A549 (cell line): ENCODE measurements around the gene ZMYND19. TPM values are rescaled to one million over a fixed set of nuclear protein-coding genes. Genes with fewer than 3 reads are reported as not detected.

Source experiments
- ATAC-seq, 2 experiments: fragments of 200-7000 bp in 1 of 2; fragments of >200 bp in 1 of 2; cut with Nextera tagmentation in 1 of 2; cut with Tn5 transposase in 1 of 2; 3 replicates each; pipeline versions ENCODE4 v1.8.0 to v1.9.1; 2018 to 2020; ENCODE audit warnings: mild to moderate bottlenecking in 1 of 2, moderate library complexity in 1 of 2
- CTCF ChIA-PET: fragments of 300-600 bp; sonication (Branson Sonifier 250); formaldehyde crosslinking; extraction: SDS; loops from one replicate; lab custom pipeline; 2021; ENCODE audit warnings: antibody characterized with exemption, inconsistent platforms; lab: Yijun Ruan, JAX
- POLR2A ChIA-PET: fragments of 350-600 bp; formaldehyde crosslinking; extraction: SDS; loops from one replicate; lab custom pipeline; 2021; ENCODE audit warnings: antibody characterized with exemption, inconsistent platforms; lab: Yijun Ruan, JAX
- DNase-seq, 2 experiments: peaks; one replicate each; pipeline versions ENCODE4 v3.0.0 to v3.0.0-alpha.2; 2011 to 2016; ENCODE audit warnings: low read depth in 1 of 2, low spot score in 1 of 2
- FAIRE-seq: peaks from 2 replicates; lab custom pipeline; 2011; peaks lifted over from hg19 to GRCh38; lab: Jason Lieb, UNC
- H3K27ac ChIP-seq, 2 experiments: fragments of >200 bp; sonication (Bioruptor Twin); formaldehyde crosslinking; 3 replicates each; pipeline ENCODE4 v1.5.1; 2016 to 2017
- H3K4me1 ChIP-seq: fragments of >200 bp; sonication (Bioruptor Twin); formaldehyde crosslinking; 3 replicates; pipeline ENCODE4 v1.6.1; 2016
- H3K4me2 ChIP-seq: fragments of >200 bp; sonication (Bioruptor Twin); formaldehyde crosslinking; 3 replicates; pipeline ENCODE4 v1.6.1; 2016
- H3K4me3 ChIP-seq: fragments of >200 bp; sonication (Bioruptor Twin); formaldehyde crosslinking; 3 replicates; pipeline ENCODE4 v1.5.1; 2016
- H3K9me3 ChIP-seq: fragments of >200 bp; sonication (Bioruptor Twin); formaldehyde crosslinking; 3 replicates; pipeline ENCODE4 v1.6.1; 2016
- BCL3 ChIP-seq: fragments of >200 bp; sonication (Bioruptor Twin); formaldehyde crosslinking; IDR thresholded peaks from 3 replicates; pipeline ENCODE4 v1.6.1; 2016
- CBX2 ChIP-seq: fragments of 200-600 bp; sonication (generic); IDR thresholded peaks from 2 replicates; pipeline ENCODE4 v1.6.1; 2016; ENCODE audit warnings: low read depth, mild to moderate bottlenecking, borderline replicate concordance
- CBX8 ChIP-seq: fragments of 200-600 bp; sonication (generic); IDR thresholded peaks from 2 replicates; pipeline ENCODE4 v1.6.1; 2016
- CHD2 ChIP-seq: fragments of 150-350 bp; IDR thresholded peaks from 2 replicates; pipeline ENCODE4 v1.6.1; 2014; ENCODE audit warnings: low read length; ENCODE audit not compliant: partially characterized antibody
- E2F6 ChIP-seq: IDR thresholded peaks from 2 replicates; pipeline ENCODE4 v1.6.1; 2012; ENCODE audit warnings: low read depth, borderline replicate concordance
- EHF ChIP-seq: fragments of 250-450 bp; sonication (Bioruptor Pico); IDR thresholded peaks from 2 replicates; pipeline ENCODE4 v1.5.0; 2020; ENCODE audit warnings: mild to moderate bottlenecking
- ELK1 ChIP-seq: fragments of 150-350 bp; IDR thresholded peaks from 2 replicates; pipeline ENCODE4 v1.6.1; 2014; ENCODE audit warnings: low read depth, mild to moderate bottlenecking, low read length
- FOSL2 ChIP-seq, 2 experiments: fragments of 450-650 bp in 1 of 2; fragments of >200 bp in 1 of 2; sonication (Bioruptor Twin) in 1 of 2; formaldehyde crosslinking; IDR thresholded peaks; 2 replicates each; pipeline versions ENCODE4 v1.5.0 to v1.6.1; 2016 to 2020; ENCODE audit warnings: mild to moderate bottlenecking in 1 of 2, moderate library complexity in 1 of 2
- FOXS1 ChIP-seq: fragments of 250-450 bp; sonication (Bioruptor Pico); IDR thresholded peaks from 2 replicates; pipeline ENCODE4 v1.5.0; 2020; ENCODE audit warnings: mild to moderate bottlenecking, moderate library complexity
- HDAC2 ChIP-seq: fragments of 200-600 bp; sonication (generic); IDR thresholded peaks from 2 replicates; pipeline ENCODE4 v1.6.1; 2016
- HES2 ChIP-seq: fragments of >200 bp; sonication (Bioruptor Twin); formaldehyde crosslinking; IDR thresholded peaks from 2 replicates; pipeline ENCODE4 v1.6.1; 2016
- HOXA7 ChIP-seq: fragments of 250-450 bp; sonication (Bioruptor Pico); IDR thresholded peaks from 2 replicates; pipeline ENCODE4 v1.5.0; 2020; ENCODE audit warnings: mild to moderate bottlenecking, moderate library complexity
- HOXB5 ChIP-seq: fragments of 250-450 bp; sonication (Bioruptor Pico); IDR thresholded peaks from 2 replicates; pipeline ENCODE4 v1.5.0; 2020; ENCODE audit warnings: mild to moderate bottlenecking, moderate library complexity
- JUN ChIP-seq, 2 experiments: fragments of >200 bp; sonication (Bioruptor Twin); formaldehyde crosslinking; IDR thresholded peaks; 2 replicates in 1 of 2; 3 replicates in 1 of 2; pipeline ENCODE4 v1.6.1; 2016 to 2017
- KDM1A ChIP-seq: fragments of 200-600 bp; sonication (generic); IDR thresholded peaks from 2 replicates; pipeline ENCODE4 v1.6.1; 2016; ENCODE audit warnings: low read depth, mild to moderate bottlenecking
- KDM5A ChIP-seq: fragments of 200-600 bp; sonication (generic); IDR thresholded peaks from 2 replicates; pipeline ENCODE4 v1.6.1; 2016; ENCODE audit warnings: antibody characterized with exemption, mild to moderate bottlenecking
- MYC ChIP-seq: IDR thresholded peaks from 2 replicates; pipeline ENCODE4 v1.6.1; 2012; ENCODE audit warnings: mild to moderate bottlenecking, inconsistent platforms, low read length, improper control_type of control experiment, borderline replicate concordance
- NPAS2 ChIP-seq: fragments of 250-450 bp; sonication (Bioruptor Pico); IDR thresholded peaks from 2 replicates; pipeline ENCODE4 v1.8.0; 2022; ENCODE audit warnings: mild to moderate bottlenecking, moderate library complexity, borderline replicate concordance
- POLR2AphosphoS2 ChIP-seq: conservative IDR thresholded peaks from 2 replicates; pipeline ENCODE4 v1.6.1; 2012; ENCODE audit warnings: low read length, improper control_type of control experiment, inconsistent platforms
- RFX5 ChIP-seq: fragments of 450-650 bp; IDR thresholded peaks from 2 replicates; pipeline ENCODE4 v1.7.1; 2014; ENCODE audit warnings: antibody characterized with exemption, mild to moderate bottlenecking, moderate library complexity
- RNF2 ChIP-seq: fragments of 200-600 bp; sonication (generic); IDR thresholded peaks from 2 replicates; pipeline ENCODE4 v1.6.1; 2016; ENCODE audit warnings: low read depth, mild to moderate bottlenecking, antibody characterized with exemption, moderate library complexity, borderline replicate concordance
- TFCP2L1 ChIP-seq: fragments of 250-450 bp; sonication (Bioruptor Pico); IDR thresholded peaks from 2 replicates; pipeline ENCODE4 v1.5.0; 2021; ENCODE audit warnings: mild to moderate bottlenecking
- WGBS: methylation state at CpG from one replicate; pipeline ENCODE4 v1.1.6; 2017; ENCODE audit errors: missing lambda C conversion rate; 5-methylcytosine and 5-hydroxymethylcytosine counted together
- polyA plus RNA-seq, 4 experiments: library from polyadenylated mRNA; depleted of rRNA in 3 of 4; stranded (reverse); fragments of >200 nt; fragmentation: RNase III in 1 of 4; extraction: RNeasy Plus Mini Kit Qiagen cat#74134 plus additional on column Dnase treatment in 1 of 4; gene quantifications; 2 replicates in 3 of 4; 3 replicates in 1 of 4; pipeline ENCODE4 v1.2.3, GENCODE V29; 2011 to 2017
- TF ChIP-seq, protein P1 (sequence below): IDR thresholded peaks from 2 replicates; pipeline ENCODE4 v1.6.1; 2012
- TF ChIP-seq, protein P2 (sequence below): fragments of >200 bp; sonication (Bioruptor Twin); formaldehyde crosslinking; IDR thresholded peaks from 3 replicates; pipeline ENCODE4 v1.5.1; 2016

Gene ZMYND19
- polyA plus RNA-seq, 2 of the 4 experiments (the other 2 are of a cell fraction) = 19.6 to 38.7 TPM

DNA sequence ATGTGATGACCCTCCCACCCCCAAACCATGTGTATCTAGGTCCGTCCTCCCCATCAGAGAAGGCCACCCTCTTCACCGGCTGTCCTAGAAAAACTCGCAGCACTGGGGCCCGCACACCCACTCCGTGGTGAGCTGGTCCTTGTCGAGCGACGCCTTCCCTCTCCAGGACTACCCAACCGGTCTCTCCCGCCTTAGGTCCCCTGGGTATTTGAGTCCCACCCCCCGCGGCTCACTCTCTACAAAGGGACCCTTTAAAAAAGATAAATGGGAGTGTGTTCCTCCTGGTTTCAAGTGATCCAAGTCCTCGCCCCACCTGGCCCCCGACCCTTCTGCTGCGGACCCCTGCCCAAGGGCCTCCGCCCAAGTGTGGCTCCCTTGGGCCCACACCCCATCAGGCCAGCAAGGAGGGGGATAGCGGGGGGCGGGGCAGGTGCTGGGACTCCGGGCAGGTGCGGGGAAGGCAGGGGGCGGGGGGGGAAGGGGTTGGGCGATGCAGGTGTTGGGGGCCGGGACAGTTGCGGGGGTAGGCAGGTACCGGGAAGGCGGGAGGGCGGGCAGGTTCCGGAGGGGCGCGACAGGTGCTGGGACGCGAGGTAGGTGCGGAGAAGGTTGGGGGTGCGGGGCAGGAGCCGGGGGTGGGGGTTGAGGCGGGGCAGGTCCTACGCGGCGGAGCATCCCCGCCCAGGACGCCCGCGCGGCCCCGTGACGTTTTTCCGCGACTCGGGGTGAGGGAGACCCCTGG is 14.2 kb upstream of the ZMYND19 start:
- Histone ChIP-seq H3K9me3 (no peaks in the 10 kb centered on the region), H3K27ac (peak overlapping the region; percentile 79 to 84), H3K4me1 (peaks cover 17% of the 10 kb centered on the region), H3K4me2 (peak overlapping the region; percentile 94), H3K4me3 (peak overlapping the region; percentile 76)
- DNase-seq (no peak), FAIRE-seq (no peak), ATAC-seq (no peak)
- ChIA-PET CTCF (interaction anchor here (1.2 to 18.5 kb wide), 2 partner anchors 13 to 24 kb away, joined by 3 to 175 read pairs; partner anchors contain the start of gene DPH7), POLR2A (interaction anchor here (0.6 to 1.2 kb wide), 5 partner anchors 9 to 121 kb away, joined by 3 to 11 read pairs (median 9); partner anchors contain the start of genes EHMT1, PNPLA7 and ZMYND19)
- WGBS = 50% methylated on average over 19 of the region's 49 CpGs
- TF ChIP-seq FOXS1 (no peak), CBX2 (no peak), EHF (CRISPR knock-in tag) (no peak), FOSL2 (IDR thresholded peaks at IDR 0.05) (no peak), FOSL2 (CRISPR knock-in tag; IDR thresholded peaks at IDR 0.05) (no peak), POLR2AphosphoS2 (no peak), HES2 (no peak), MYC (no peak), TFCP2L1 (CRISPR knock-in tag) (no peak), E2F6 (no peak)

DNA sequence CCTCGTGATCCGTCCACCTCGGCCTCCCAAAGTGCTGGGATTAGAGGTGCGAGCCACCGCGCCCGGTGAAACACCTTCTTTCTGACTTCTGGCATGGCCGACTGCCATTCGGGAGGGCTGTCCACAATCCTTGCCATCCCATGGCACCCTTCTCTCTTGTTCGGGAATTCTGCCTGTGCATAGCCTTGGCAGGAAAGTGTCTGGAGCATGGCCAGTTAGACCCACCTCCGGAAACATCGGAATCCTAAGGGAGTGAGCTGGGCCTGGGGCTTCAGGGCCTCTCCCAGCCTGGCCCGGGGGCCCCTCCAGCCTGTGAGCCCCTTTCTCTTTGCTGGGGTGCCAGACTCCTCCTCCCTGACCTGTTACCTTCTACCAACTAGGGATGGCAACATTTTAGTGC is 13.6 kb upstream of the ZMYND19 start:
- ATAC-seq (no peak), FAIRE-seq (no peak)
- 90% methylated on average over 13 of the region's 13 CpGs for WGBS
- H3K4me2 ChIP-seq = no peak overlapping the region
- CTCF ChIA-PET = interaction anchor here (0.7 to 18.5 kb wide), 3 partner anchors 12 to 23 kb away, joined by 3 to 175 read pairs (median 8); partner anchors contain the start of gene DPH7
- TF ChIP-seq ELK1 (no peak), RNF2 (no peak), POLR2AphosphoS2 (no peak), HDAC2 (no peak), RFX5 (no peak), CBX8 (no peak), HOXB5 (CRISPR knock-in tag) (no peak), MYC (no peak), HOXA7 (CRISPR knock-in tag) (no peak), KDM5A (no peak), BCL3 (no peak), KDM1A (no peak), JUN (IDR thresholded peaks at IDR 0.05) (no peak), NPAS2 (CRISPR knock-in tag) (no peak), CHD2 (no peak)
- TF ChIP-seq, protein P1, sequence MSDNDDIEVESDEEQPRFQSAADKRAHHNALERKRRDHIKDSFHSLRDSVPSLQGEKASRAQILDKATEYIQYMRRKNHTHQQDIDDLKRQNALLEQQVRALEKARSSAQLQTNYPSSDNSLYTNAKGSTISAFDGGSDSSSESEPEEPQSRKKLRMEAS = no peak
- TF ChIP-seq, protein P2, sequence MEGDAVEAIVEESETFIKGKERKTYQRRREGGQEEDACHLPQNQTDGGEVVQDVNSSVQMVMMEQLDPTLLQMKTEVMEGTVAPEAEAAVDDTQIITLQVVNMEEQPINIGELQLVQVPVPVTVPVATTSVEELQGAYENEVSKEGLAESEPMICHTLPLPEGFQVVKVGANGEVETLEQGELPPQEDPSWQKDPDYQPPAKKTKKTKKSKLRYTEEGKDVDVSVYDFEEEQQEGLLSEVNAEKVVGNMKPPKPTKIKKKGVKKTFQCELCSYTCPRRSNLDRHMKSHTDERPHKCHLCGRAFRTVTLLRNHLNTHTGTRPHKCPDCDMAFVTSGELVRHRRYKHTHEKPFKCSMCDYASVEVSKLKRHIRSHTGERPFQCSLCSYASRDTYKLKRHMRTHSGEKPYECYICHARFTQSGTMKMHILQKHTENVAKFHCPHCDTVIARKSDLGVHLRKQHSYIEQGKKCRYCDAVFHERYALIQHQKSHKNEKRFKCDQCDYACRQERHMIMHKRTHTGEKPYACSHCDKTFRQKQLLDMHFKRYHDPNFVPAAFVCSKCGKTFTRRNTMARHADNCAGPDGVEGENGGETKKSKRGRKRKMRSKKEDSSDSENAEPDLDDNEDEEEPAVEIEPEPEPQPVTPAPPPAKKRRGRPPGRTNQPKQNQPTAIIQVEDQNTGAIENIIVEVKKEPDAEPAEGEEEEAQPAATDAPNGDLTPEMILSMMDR = no peak
- TF ChIP-seq, all 56 proteins: peak for 0
- POLR2A ChIA-PET = no interaction called here
- Histone ChIP-seq H3K4me1 (peaks cover 21% of the 10 kb centered on the region), H3K4me3 (no peak overlapping the region), H3K27ac (no peak overlapping the region), H3K9me3 (no peaks in the 10 kb centered on the region)
- DNase-seq = no peak
